Measurements from ENCODE around the gene ACSM4. TPM values are rescaled to one million over a fixed set of nuclear protein-coding genes. Genes with fewer than 3 reads are reported as not detected.
A peak's percentile ranks its signal among the peaks of the same experiment; 100 is the strongest.

ACSM4 gene, protein sequence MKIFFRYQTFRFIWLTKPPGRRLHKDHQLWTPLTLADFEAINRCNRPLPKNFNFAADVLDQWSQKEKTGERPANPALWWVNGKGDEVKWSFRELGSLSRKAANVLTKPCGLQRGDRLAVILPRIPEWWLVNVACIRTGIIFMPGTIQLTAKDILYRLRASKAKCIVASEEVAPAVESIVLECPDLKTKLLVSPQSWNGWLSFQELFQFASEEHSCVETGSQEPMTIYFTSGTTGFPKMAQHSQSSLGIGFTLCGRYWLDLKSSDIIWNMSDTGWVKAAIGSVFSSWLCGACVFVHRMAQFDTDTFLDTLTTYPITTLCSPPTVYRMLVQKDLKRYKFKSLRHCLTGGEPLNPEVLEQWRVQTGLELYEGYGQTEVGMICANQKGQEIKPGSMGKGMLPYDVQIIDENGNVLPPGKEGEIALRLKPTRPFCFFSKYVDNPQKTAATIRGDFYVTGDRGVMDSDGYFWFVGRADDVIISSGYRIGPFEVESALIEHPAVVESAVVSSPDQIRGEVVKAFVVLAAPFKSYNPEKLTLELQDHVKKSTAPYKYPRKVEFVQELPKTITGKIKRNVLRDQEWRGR
- not detected in 2 replicates for total RNA-seq (2016; rRNA removed; fragmentation: Illumina TruSeq; extraction: Trizol)
- not detected in 2 replicates for total RNA-seq (2016; cell fraction: cytosol; rRNA removed; fragmentation: Illumina TruSeq; extraction: Trizol; ENCODE audit: low read depth)
- total RNA-seq (2016; cell fraction: insoluble cytoplasmic fraction; rRNA removed; fragmentation: Illumina TruSeq; extraction: Trizol), result not detected in 2 replicates
- total RNA-seq (2016; cell fraction: membrane; rRNA removed; fragmentation: Illumina TruSeq; extraction: Trizol), result not detected in 2 replicates
- not detected in 2 replicates for total RNA-seq (2016; cell fraction: nucleus; rRNA removed; fragmentation: Illumina TruSeq; extraction: Trizol)
- polyA plus RNA-seq (2011; rRNA removed), result not detected in 2 replicates
- polyA plus RNA-seq (2011; cell fraction: cytosol; rRNA removed), result not detected in 2 replicates
- polyA plus RNA-seq (2011; cell fraction: nucleus; rRNA removed), result not detected in 2 replicates
- polyA plus RNA-seq (2012), result not detected in 2 replicates
- not detected in 2 replicates for polyA plus RNA-seq (2016; cell fraction: cytosol; fragmentation: Illumina TruSeq; extraction: Trizol; ENCODE audit: low read depth)
- polyA plus RNA-seq (2016; cell fraction: insoluble cytoplasmic fraction; fragmentation: Illumina TruSeq; extraction: Trizol; ENCODE audit: low read depth), result not detected in 2 replicates
- polyA plus RNA-seq (2016; cell fraction: membrane; fragmentation: Illumina TruSeq; extraction: Trizol; ENCODE audit: low read depth), result not detected in 2 replicates
- not detected in 2 replicates for polyA plus RNA-seq (2016; cell fraction: nucleus; fragmentation: Illumina TruSeq; extraction: Trizol; ENCODE audit: insufficient read depth, low read depth)
- not detected in 2 replicates for polyA minus RNA-seq (2011; rRNA and poly(A)+ RNA removed; ENCODE audit: low replicate concordance)
- not detected in 2 replicates for polyA minus RNA-seq (2011; cell fraction: cytosol; rRNA and poly(A)+ RNA removed)
- not detected in 2 replicates for polyA minus RNA-seq (2011; cell fraction: nucleus; rRNA and poly(A)+ RNA removed)
- not detected for Bru-seq, nascent RNA
- BruChase-seq, experiment 1, labeled RNA remaining after a 6-hour chase, result not detected
- percentile 4 among the genes with signal in this experiment for BruChase-seq, experiment 2, labeled RNA remaining after a 2-hour chase
- long read RNA-seq, experiment 1, result 0 reads
- long read RNA-seq, experiment 2, result 0 reads

DNA sequence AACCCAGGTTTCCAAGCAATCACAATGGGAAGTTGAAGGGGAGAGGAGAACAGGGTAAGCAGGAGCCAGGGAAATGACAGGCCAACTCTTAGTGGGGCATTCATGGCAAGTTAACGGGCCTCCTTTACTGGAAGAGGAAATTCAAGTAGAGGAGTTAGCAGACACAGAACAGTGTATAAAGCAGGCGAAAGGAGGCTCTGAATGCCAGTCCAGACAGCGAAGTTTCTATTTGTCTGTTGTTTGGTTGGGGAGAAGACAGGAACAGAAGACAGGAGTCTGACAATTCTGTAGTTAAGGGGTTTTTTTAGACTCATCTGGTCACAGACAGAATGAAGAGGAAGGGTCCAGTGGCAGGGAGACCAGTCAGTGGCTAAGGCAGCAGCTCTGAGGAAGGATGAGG lies at the start of gene ACSM4:
ACSM4 (plus strand) TSS at position 301 of the 400 bp plus-strand sequence. CDS start 260 bp downstream, outside the sequence.
- no peak within 1 kb of the TSS for H3K27ac ChIP-seq (ENCODE audit: extremely low read length, insufficient read depth, low read length)
- H3K9me3 ChIP-seq (ENCODE audit: low read length), result no peaks in the 10 kb centered on the region
- in situ Hi-C loops (cut with HindIII; ENCODE audit: extremely low pct_ligation_motif_present, low pct_unique_long_range_greater_than_20kb) (no loop called here), intact Hi-C loops (cut with micrococcal nuclease; ENCODE audit: unreplicated experiment) (no loop called here)
- ChIA-PET POLR2A (no interaction called here), CTCF (ENCODE audit: low intra/inter-chr PET ratio, low total read pairs) (no interaction called here)
- no peak for DNase-seq (ENCODE audit: low spot score)
- no peak within 1 kb of the TSS for H2AFZ ChIP-seq (ENCODE audit: low read length)
- no peaks in the 10 kb centered on the region for H4K20me1 ChIP-seq (ENCODE audit: insufficient read depth, low read length)
- H3K4me2 ChIP-seq (ENCODE audit: low read depth, low read length), result no peak within 1 kb of the TSS
- BruUV-seq (replicated peaks), result no TSS peak
- H3K27me3 ChIP-seq (ENCODE audit: control insufficient read depth in 1 of 2, insufficient read depth in 2 of 2, low read length in 2 of 2), result peaks cover 0 to 5% of the 10 kb centered on the region in 2 experiments; a peak in 1 of 5 replicates
- TF ChIP-seq, protein P1, sequence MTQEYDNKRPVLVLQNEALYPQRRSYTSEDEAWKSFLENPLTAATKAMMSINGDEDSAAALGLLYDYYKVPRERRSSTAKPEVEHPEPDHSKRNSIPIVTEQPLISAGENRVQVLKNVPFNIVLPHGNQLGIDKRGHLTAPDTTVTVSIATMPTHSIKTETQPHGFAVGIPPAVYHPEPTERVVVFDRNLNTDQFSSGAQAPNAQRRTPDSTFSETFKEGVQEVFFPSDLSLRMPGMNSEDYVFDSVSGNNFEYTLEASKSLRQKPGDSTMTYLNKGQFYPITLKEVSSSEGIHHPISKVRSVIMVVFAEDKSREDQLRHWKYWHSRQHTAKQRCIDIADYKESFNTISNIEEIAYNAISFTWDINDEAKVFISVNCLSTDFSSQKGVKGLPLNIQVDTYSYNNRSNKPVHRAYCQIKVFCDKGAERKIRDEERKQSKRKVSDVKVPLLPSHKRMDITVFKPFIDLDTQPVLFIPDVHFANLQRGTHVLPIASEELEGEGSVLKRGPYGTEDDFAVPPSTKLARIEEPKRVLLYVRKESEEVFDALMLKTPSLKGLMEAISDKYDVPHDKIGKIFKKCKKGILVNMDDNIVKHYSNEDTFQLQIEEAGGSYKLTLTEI (CRISPR knock-in tag; conservative IDR thresholded peaks at IDR 0.05), result no peak
- H3K79me2 ChIP-seq (ENCODE audit: insufficient read depth, low read length), result no peaks in the 10 kb centered on the region
- no peaks in the 10 kb centered on the region for H3K36me3 ChIP-seq (replicated peaks in 1 of 2; ENCODE audit: control insufficient read depth in 1 of 2, insufficient read depth in 2 of 2, low read length in 2 of 2)
- no peak for ATAC-seq
- no peaks in the 10 kb centered on the region for H3K4me1 ChIP-seq (ENCODE audit: insufficient read depth, low read length)
- H3K9ac ChIP-seq (ENCODE audit: insufficient read depth, low read depth, low read length), result no peak within 1 kb of the TSS
- WGBS (ENCODE audit: low lambda C conversion rate), result 11% methylated on average over 3 of the region's 3 CpGs
- H3K4me3 ChIP-seq (replicated peaks in 1 of 3; ENCODE audit: insufficient read depth in 1 of 3, low read depth in 2 of 3, low read length in 3 of 3), result no peak within 1 kb of the TSS
- FAIRE-seq, result no peak

Data from HepG2 (cell line).